Activated CD4-positive, alpha-beta memory T cell treated with anti-CD3 and anti-CD28 coated beads for 36 hours (primary cell): Measurements from ENCODE around the gene LIMK2. TPM values are rescaled to one million over a fixed set of nuclear protein-coding genes. Genes with fewer than 3 reads are reported as not detected.
A peak's percentile ranks its signal among the peaks of the same experiment; 100 is the strongest.

ENCODE experiments used
- CTCF ChIA-PET: fragments of 350-600 bp; sonication (Branson Sonifier 250); formaldehyde crosslinking; loops from one replicate; lab custom pipeline; 2021; ENCODE audit warnings: antibody characterized with exemption, inconsistent platforms; lab: Charles Lee
- POLR2A ChIA-PET: fragments of 350-600 bp; sonication (Branson Sonifier 250); formaldehyde crosslinking; loops from one replicate; lab custom pipeline; 2021; ENCODE audit warnings: antibody characterized with exemption; lab: Charles Lee
- DNase-seq: peaks from one replicate; pipeline ENCODE4 v3.0.0-alpha.2; 2020
- H3K27ac Mint-ChIP-seq: one replicate; pipeline ENCODE4 v1.8.0; 2021; ENCODE audit warnings: mixed read lengths
- H3K27me3 Mint-ChIP-seq: one replicate; pipeline ENCODE4 v1.8.0; 2021; ENCODE audit warnings: mixed read lengths
- H3K36me3 Mint-ChIP-seq: one replicate; pipeline ENCODE4 v1.8.0; 2021; ENCODE audit warnings: mixed read lengths
- H3K4me1 Mint-ChIP-seq: one replicate; pipeline ENCODE4 v1.8.0; 2021; ENCODE audit warnings: low read depth, mixed read lengths
- H3K4me3 Mint-ChIP-seq: one replicate; pipeline ENCODE4 v1.8.0; 2021; ENCODE audit warnings: mild to moderate bottlenecking, mixed read lengths
- H3K9me3 Mint-ChIP-seq: one replicate; pipeline ENCODE4 v1.8.0; 2021; ENCODE audit warnings: mixed read lengths
- intact Hi-C: fragments of 100-400 bp; cut with micrococcal nuclease; formaldehyde crosslinking; loops from one replicate; pipeline ENCODE4 v1.15.1; 2023
- total RNA-seq, 2 experiments: library from RNA; stranded (reverse); gene quantifications; one replicate each; pipeline ENCODE4 v1.2.3, GENCODE V29; 2021

Gene LIMK2
- total RNA-seq, 2 experiments from 2014 or later: 42.0 to 44.7 TPM

DNA sequence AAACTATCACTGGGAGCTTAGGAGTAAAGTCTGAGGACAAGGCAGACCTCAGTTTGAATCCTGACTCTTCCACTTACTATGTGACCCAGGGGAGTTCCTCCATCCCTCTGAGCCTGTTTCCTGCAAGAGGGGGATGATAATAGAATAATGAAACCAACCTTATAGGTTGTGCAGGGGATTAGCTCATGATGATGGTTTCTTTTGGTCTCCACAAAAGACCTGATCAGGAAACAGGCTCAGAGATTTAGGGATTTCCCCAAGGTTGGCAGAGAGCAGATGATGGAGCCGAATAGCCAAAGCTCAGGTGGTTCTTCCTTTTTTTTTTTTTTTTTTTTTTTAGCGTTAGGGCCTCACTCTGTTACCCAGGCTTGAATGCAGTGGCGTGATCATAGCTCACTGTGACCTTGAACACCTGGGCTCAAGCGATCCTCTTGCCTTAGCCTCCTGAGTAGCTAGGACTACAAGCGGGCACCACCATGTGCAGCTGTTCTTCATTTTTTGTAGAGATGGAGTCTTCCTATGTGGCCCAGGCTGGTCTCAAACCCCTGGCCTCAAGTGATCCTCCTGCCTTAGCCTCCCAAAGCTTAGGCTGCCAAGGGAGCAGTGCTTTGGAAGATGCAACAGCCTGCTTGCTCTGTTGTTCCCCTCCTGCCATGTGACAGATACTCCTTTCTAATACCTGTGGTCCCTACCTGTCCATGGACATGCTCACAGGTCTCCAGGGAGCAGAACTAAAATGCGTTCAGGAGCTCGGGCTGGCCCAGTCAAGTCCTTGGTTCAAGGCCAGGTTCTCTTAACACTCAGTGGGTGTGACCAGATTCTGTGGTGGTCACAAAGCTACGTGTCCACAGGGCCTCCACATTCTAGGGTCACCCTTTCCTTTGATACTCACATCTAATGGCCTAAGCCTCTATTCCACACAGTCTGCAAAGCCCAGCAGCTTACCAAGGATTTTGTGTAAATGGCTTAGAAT is 111.8 kb downstream of the LIMK2 start:
- Mint-ChIP-seq H3K27ac (peak overlapping the region; percentile 35), H3K36me3 (peaks cover 15% of the 10 kb centered on the region)
- CTCF ChIA-PET: interaction anchor here (1.1 to 1.6 kb wide), 3 partner anchors 10 to 33 kb away, joined by 3 to 11 read pairs (median 3); no protein-coding TSS in a partner anchor

DNA sequence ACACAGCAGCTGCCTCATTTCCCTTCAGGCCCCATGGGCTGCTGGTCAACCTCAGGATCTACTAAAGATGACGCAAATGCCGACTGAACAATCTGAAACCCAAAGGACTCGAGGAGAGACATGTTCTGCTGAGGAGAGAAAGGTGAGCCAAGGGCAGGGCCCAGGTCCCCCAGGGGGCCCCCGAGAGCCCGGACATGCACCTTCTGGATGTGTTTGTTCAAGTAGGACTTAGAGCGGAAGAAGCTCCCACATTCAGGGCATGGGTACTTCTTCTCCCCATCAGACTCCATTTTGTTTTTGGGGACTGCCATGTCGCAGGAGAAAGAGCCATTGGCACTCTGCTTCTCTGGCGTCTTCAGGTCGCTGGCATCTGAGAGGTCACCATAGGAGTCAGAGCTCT is 114.8 kb downstream of the LIMK2 start:
- peaks cover 28% of the 10 kb centered on the region for H3K36me3 Mint-ChIP-seq
- H3K4me1 Mint-ChIP-seq: peaks cover 20% of the 10 kb centered on the region
- H3K4me3 Mint-ChIP-seq: no peak overlapping the region
- no peak for DNase-seq
- H3K27me3 Mint-ChIP-seq: no peaks in the 10 kb centered on the region
- intact Hi-C loops: no loop called here
- CTCF ChIA-PET: interaction anchor here (1.0 to 2.2 kb wide), 3 partner anchors 11 to 14 kb away, joined by 3 to 9 read pairs (median 4); no protein-coding TSS in a partner anchor
- H3K27ac Mint-ChIP-seq: no peak overlapping the region
- H3K9me3 Mint-ChIP-seq: no peaks in the 10 kb centered on the region
- POLR2A ChIA-PET: interaction anchor here (0.5 kb wide), 1 partner anchor 76 kb away, joined by 3 read pairs; no protein-coding TSS in a partner anchor

More for the DNA sequence above, 111.8 kb downstream of the LIMK2 start:
- intact Hi-C loops: no loop called here
- Mint-ChIP-seq H3K4me1 (peaks cover 3% of the 10 kb centered on the region), H3K9me3 (no peaks in the 10 kb centered on the region), H3K4me3 (no peak overlapping the region), H3K27me3 (no peaks in the 10 kb centered on the region)
- DNase-seq: no peak
- POLR2A ChIA-PET: no interaction called here

DNA sequence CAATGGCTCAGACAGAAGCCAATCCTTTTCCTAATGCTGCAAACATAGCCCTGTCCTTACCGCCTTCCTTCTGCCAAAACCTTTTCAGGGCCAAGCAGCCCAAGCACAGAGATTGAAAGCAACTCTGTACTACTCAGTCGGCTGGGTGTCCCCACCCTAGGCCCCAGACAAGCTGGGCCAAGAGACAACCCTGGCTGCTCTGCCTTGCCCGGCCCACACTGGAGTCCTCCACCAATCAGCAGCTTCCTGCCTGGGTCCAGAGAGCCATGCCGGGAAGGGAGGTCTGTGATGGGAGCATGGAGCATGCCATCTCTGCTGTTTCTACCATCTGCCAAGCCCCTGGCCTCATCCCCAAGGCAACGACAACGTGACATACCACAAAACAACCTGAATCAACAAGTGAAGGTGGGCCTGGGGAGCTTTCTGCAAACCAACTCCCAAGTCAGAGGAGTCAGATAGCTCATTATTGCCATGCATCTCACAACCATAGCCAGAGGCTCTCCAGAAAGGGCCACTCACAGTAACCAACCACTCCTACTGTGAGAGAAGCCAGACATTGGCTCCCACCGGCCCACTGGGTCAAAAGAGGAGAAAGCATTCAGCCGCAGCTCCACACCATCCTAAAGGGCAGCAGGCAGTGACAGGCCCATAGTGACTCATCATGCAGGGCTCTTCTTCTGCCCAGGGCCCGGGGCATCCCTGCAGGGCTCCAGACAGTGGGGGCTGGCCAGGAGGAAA is 115.9 kb downstream of the LIMK2 start:
- intact Hi-C loops: no loop called here
- ChIA-PET CTCF (interaction anchor here (0.9 kb wide), 1 partner anchor 15 kb away, joined by 4 read pairs; no protein-coding TSS in a partner anchor), POLR2A (no interaction called here)
- Mint-ChIP-seq H3K27me3 (no peaks in the 10 kb centered on the region), H3K4me1 (peaks cover 22% of the 10 kb centered on the region), H3K27ac (no peak overlapping the region), H3K9me3 (no peaks in the 10 kb centered on the region), H3K4me3 (no peak overlapping the region), H3K36me3 (peaks cover 31% of the 10 kb centered on the region)
- DNase-seq: no peak

DNA sequence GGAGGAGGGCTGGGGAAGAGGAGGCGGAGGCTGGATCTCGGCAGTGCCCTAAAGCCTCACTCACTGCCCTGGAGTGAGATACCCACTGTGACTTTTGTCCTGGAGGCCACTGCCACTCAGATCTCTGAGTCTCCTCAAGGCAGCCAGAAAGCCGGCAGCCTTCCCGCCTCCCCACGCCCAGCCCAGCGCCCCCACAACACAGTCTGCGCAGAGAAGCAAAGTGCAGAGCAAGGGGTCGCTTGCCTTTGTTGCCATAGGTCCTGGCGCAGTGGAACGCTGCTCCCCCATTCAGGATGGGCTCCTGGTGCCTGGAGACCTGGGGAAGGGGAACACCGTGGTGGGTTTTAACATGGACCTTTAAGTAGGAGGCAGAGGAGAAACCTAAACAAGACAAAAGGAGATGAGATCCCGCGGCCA is 116.5 kb downstream of the LIMK2 start:
- no peaks in the 10 kb centered on the region for H3K9me3 Mint-ChIP-seq
- no peaks in the 10 kb centered on the region for H3K27me3 Mint-ChIP-seq
- CTCF ChIA-PET: no interaction called here
- H3K27ac Mint-ChIP-seq: peak overlapping the region; percentile 15
- peaks cover 25% of the 10 kb centered on the region for H3K4me1 Mint-ChIP-seq
- H3K36me3 Mint-ChIP-seq: peaks cover 36% of the 10 kb centered on the region
- intact Hi-C loops: no loop called here
- no peak overlapping the region for H3K4me3 Mint-ChIP-seq
- POLR2A ChIA-PET: no interaction called here
- no peak for DNase-seq

DNA sequence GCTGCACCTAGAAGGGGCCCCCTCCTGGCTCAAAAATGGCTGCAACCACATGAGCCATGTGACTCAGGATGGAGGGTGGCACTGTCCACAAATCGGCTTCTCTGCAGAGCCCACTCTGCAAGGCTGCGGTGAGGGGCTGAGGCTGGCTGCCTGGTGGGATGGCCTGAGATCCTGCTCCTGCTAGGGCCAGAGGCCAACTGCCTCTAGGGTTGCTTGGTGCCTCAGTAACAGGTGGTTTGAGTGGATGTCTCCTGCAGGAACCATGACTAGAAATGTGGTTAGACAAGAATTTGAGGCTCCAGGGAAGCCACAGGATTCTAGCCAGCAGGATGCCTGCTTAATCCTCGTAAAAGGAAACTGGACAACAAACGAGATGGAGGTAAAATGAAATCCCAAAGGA is 116.9 kb downstream of the LIMK2 start:
- peaks cover 39% of the 10 kb centered on the region for H3K36me3 Mint-ChIP-seq
- H3K4me3 Mint-ChIP-seq: no peak overlapping the region
- no peaks in the 10 kb centered on the region for H3K27me3 Mint-ChIP-seq
- peaks cover 28% of the 10 kb centered on the region for H3K4me1 Mint-ChIP-seq
- CTCF ChIA-PET: no interaction called here
- no peaks in the 10 kb centered on the region for H3K9me3 Mint-ChIP-seq
- peak overlapping the region; percentile 15 for H3K27ac Mint-ChIP-seq
- DNase-seq: no peak
- intact Hi-C loops: no loop called here
- POLR2A ChIA-PET: no interaction called here

Other genes with a start within 250 kb of the LIMK2 start
- 10 to 100 TPM; 20.3 to 20.9 TPM for gene MORC2, start 243.5 kb upstream of the LIMK2 start, total RNA-seq
- gene TUG1, start 243.0 kb upstream of the LIMK2 start, total RNA-seq: 10 to 100 TPM; 35.6 to 38.3 TPM
- 10 to 100 TPM; 55.1 to 57.4 TPM for gene SMTN, start 131.0 kb upstream of the LIMK2 start, total RNA-seq
- 10 to 100 TPM; 14.1 to 14.3 TPM for gene SELENOM, start 104.7 kb upstream of the LIMK2 start, total RNA-seq
- gene INPP5J, start 89.3 kb upstream of the LIMK2 start, total RNA-seq: under 1 TPM in 1 of 2 experiments, not detected in 1; 0.14 TPM
- not detected for gene PLA2G3, start 71.8 kb upstream of the LIMK2 start, total RNA-seq
- gene RNF185, start 52.1 kb upstream of the LIMK2 start, total RNA-seq: 10 to 100 TPM; 17.9 to 21.6 TPM
- gene PIK3IP1, start 80.2 kb downstream of the LIMK2 start, total RNA-seq: 10 to 100 TPM; 18.8 to 19.1 TPM
- gene PATZ1, start 134.0 kb downstream of the LIMK2 start, total RNA-seq: 10 to 100 TPM; 19.8 to 20.0 TPM
- 100 to 1,000 TPM in 1 of 2 experiments, 10 to 100 TPM in 1; 97.1 to 116 TPM for gene DRG1, start 187.3 kb downstream of the LIMK2 start, total RNA-seq